IMR-90 (cell line): ENCODE results near the gene CLDN18. TPM values are rescaled to one million over a fixed set of nuclear protein-coding genes. Genes with fewer than 3 reads are reported as not detected.

Experiments used
- ATAC-seq: fragments of 200-7000 bp; cut with Tn5 transposase; 2 replicates; pipeline ENCODE4 v1.9.1; 2020; ENCODE audit warnings: low read depth, mild to moderate bottlenecking, moderate library complexity
- BruUV-seq: library from RNA; stranded (reverse); fragments of 400-500 nt; replicated peaks from 2 replicates; lab custom pipeline; 2021; lab: Mats Ljungman, UMichigan
- CTCF ChIA-PET: fragments of 300-600 bp; formaldehyde crosslinking; extraction: SDS; loops from one replicate; lab custom pipeline; 2021; ENCODE audit warnings: antibody characterized with exemption; lab: Yijun Ruan, JAX
- POLR2A ChIA-PET: fragments of 300-600 bp; sonication (Branson Sonifier 250); formaldehyde crosslinking; loops from one replicate; lab custom pipeline; 2022; ENCODE audit warnings: antibody characterized with exemption; ENCODE audit not compliant: unreplicated experiment; lab: Charles Lee
- DNase-seq: peaks from one replicate; pipeline ENCODE4 v3.0.0; 2013
- H2AFZ ChIP-seq: replicated peaks from 2 replicates; pipeline ENCODE3; 2013; ENCODE audit warnings: low read length, mild to moderate bottlenecking; ENCODE audit not compliant: poor library complexity
- H2AK5ac ChIP-seq: 2 replicates; pipeline ENCODE4 v1.6.1; 2013; ENCODE audit warnings: low read depth, low read length, inconsistent platforms
- H2AK9ac ChIP-seq: replicated peaks from 2 replicates; pipeline ENCODE3; 2013; ENCODE audit warnings: mild to moderate bottlenecking, low read depth, low read length, moderate library complexity; ENCODE audit not compliant: poor library complexity
- H2BK120ac ChIP-seq: 2 replicates; pipeline ENCODE4 v1.6.1; 2013; ENCODE audit warnings: low read depth, low read length, inconsistent platforms
- H2BK15ac ChIP-seq: 3 replicates; pipeline ENCODE4 v1.6.1; 2013; ENCODE audit warnings: low read depth, low read length, inconsistent platforms
- H2BK20ac ChIP-seq: 2 replicates; pipeline ENCODE4 v1.6.1; 2013; ENCODE audit warnings: low read depth, mild to moderate bottlenecking, inconsistent platforms, low read length, moderate library complexity
- H2BK5ac ChIP-seq: 2 replicates; pipeline ENCODE4 v1.6.1; 2013; ENCODE audit warnings: mild to moderate bottlenecking, low read depth, low read length, inconsistent platforms; ENCODE audit not compliant: poor library complexity, severe bottlenecking
- H3K14ac ChIP-seq: replicated peaks from 2 replicates; pipeline ENCODE4 v1.6.1; 2013; ENCODE audit warnings: low read depth, low read length, inconsistent platforms
- H3K18ac ChIP-seq: 2 replicates; pipeline ENCODE4 v1.6.1; 2013; ENCODE audit warnings: low read depth, low read length, control low read depth
- H3K23ac ChIP-seq: 2 replicates; pipeline ENCODE4 v1.6.1; 2013; ENCODE audit warnings: low read depth, low read length, inconsistent platforms
- H3K27ac ChIP-seq: 2 replicates; pipeline ENCODE4 v1.5.1; 2013; ENCODE audit warnings: mild to moderate bottlenecking, control low read depth, low read length; ENCODE audit not compliant: insufficient read depth
- H3K27me3 ChIP-seq: 2 replicates; pipeline ENCODE4 v1.6.1; 2013; ENCODE audit warnings: low read length; ENCODE audit not compliant: control insufficient read depth, insufficient read depth
- H3K36me3 ChIP-seq: 2 replicates; pipeline ENCODE4 v1.6.1; 2013; ENCODE audit warnings: low read length, mixed read lengths; ENCODE audit not compliant: control insufficient read depth, insufficient read depth
- H3K4ac ChIP-seq: 2 replicates; pipeline ENCODE4 v1.6.1; 2013; ENCODE audit warnings: low read depth, low read length, inconsistent platforms
- H3K4me1 ChIP-seq: 2 replicates; pipeline ENCODE4 v1.6.1; 2013; ENCODE audit warnings: low read length, mixed read lengths; ENCODE audit not compliant: control insufficient read depth, insufficient read depth
- H3K4me2 ChIP-seq: 2 replicates; pipeline ENCODE4 v1.6.1; 2013; ENCODE audit warnings: low read depth, mild to moderate bottlenecking, control low read depth, low read length, moderate library complexity
- H3K4me3 ChIP-seq: 2 replicates; pipeline ENCODE4 v1.5.1; 2013; ENCODE audit warnings: low read depth, mild to moderate bottlenecking, control low read depth, low read length, moderate library complexity; ENCODE audit not compliant: insufficient read depth
- H3K56ac ChIP-seq: 2 replicates; pipeline ENCODE4 v1.6.1; 2013; ENCODE audit warnings: low read length, inconsistent platforms; ENCODE audit not compliant: insufficient read depth; ENCODE audit errors: extremely low read depth
- H3K79me1 ChIP-seq, 2 experiments: 2 replicates each; pipeline ENCODE4 v1.6.1; 2013; ENCODE audit warnings: low read length in 2 of 2, inconsistent platforms in 1 of 2, low read depth in 1 of 2
- H3K9ac ChIP-seq: 2 replicates; pipeline ENCODE4 v1.6.1; 2013; ENCODE audit warnings: low read depth, low read length, control low read depth
- H3K9me1 ChIP-seq: 2 replicates; pipeline ENCODE4 v1.6.1; 2013; ENCODE audit warnings: low read length, inconsistent platforms; ENCODE audit not compliant: insufficient read depth
- H3K9me3 ChIP-seq: 2 replicates; pipeline ENCODE4 v1.6.1; 2013; ENCODE audit warnings: low read length; ENCODE audit not compliant: control insufficient read depth, insufficient read depth
- H4K20me1 ChIP-seq: 2 replicates; pipeline ENCODE4 v1.6.1; 2013; ENCODE audit warnings: low read length, inconsistent platforms; ENCODE audit not compliant: insufficient read depth
- H4K5ac ChIP-seq: 2 replicates; pipeline ENCODE4 v1.6.1; 2013; ENCODE audit warnings: mild to moderate bottlenecking, low read depth, low read length, control low read depth
- H4K8ac ChIP-seq, 2 experiments: 2 replicates each; pipeline ENCODE4 v1.6.1; 2013; ENCODE audit warnings: low read depth in 2 of 2, low read length in 2 of 2, control low read depth in 1 of 2, inconsistent platforms in 1 of 2
- H4K91ac ChIP-seq: 2 replicates; pipeline ENCODE4 v1.6.1; 2013; ENCODE audit warnings: low read depth, low read length, inconsistent platforms; ENCODE audit not compliant: insufficient read depth
- BHLHE40 ChIP-seq: fragments of 150-350 bp; IDR thresholded peaks from 2 replicates; pipeline ENCODE4 v1.6.1; 2016; ENCODE audit warnings: mild to moderate bottlenecking, low read depth, low read length
- CEBPB ChIP-seq: IDR thresholded peaks from 2 replicates; pipeline ENCODE4 v1.6.1; 2012; ENCODE audit warnings: low read depth, low read length, improper control_type of control experiment
- CHD1 ChIP-seq: IDR thresholded peaks from 2 replicates; pipeline ENCODE4 v1.6.1; 2012; ENCODE audit warnings: low read depth, low read length, improper control_type of control experiment
- FOS ChIP-seq: fragments of 150-350 bp; IDR thresholded peaks from 2 replicates; pipeline ENCODE4 v1.6.1; 2016; ENCODE audit warnings: low read depth, low read length
- MAFK ChIP-seq: IDR thresholded peaks from 2 replicates; pipeline ENCODE4 v1.6.1; 2012; ENCODE audit warnings: low read depth, low read length, improper control_type of control experiment
- MAZ ChIP-seq: IDR thresholded peaks from 2 replicates; pipeline ENCODE4 v1.6.1; 2012; ENCODE audit warnings: low read depth, mild to moderate bottlenecking, low read length, improper control_type of control experiment, moderate library complexity, borderline replicate concordance
- MXI1 ChIP-seq: IDR thresholded peaks from 2 replicates; pipeline ENCODE4 v1.6.1; 2012; ENCODE audit warnings: low read depth, mild to moderate bottlenecking, low read length, moderate library complexity, borderline replicate concordance
- NFE2L2 ChIP-seq: fragments of 150-350 bp; IDR thresholded peaks from 2 replicates; pipeline ENCODE4 v1.6.1; 2016; ENCODE audit warnings: low read depth, mild to moderate bottlenecking, low read length
- POLR2A ChIP-seq: IDR thresholded peaks from 2 replicates; pipeline ENCODE4 v1.6.1; 2012; ENCODE audit warnings: mild to moderate bottlenecking, low read depth, low read length
- RAD21 ChIP-seq: IDR thresholded peaks from 2 replicates; pipeline ENCODE4 v1.6.1; 2012; ENCODE audit warnings: low read length, improper control_type of control experiment
- RCOR1 ChIP-seq: IDR thresholded peaks from 2 replicates; pipeline ENCODE4 v1.6.1; 2012; ENCODE audit warnings: mild to moderate bottlenecking, low read length, improper control_type of control experiment; ENCODE audit not compliant: insufficient replicate concordance
- RFX5 ChIP-seq: IDR thresholded peaks from 2 replicates; pipeline ENCODE4 v1.8.0; 2012; ENCODE audit warnings: low read depth, mild to moderate bottlenecking, low read length, moderate library complexity
- SMC3 ChIP-seq: fragments of 150-350 bp; IDR thresholded peaks from 2 replicates; pipeline ENCODE4 v1.6.1; 2016; ENCODE audit warnings: low read depth, mild to moderate bottlenecking, antibody characterized with exemption, low read length, moderate library complexity
- WGBS, 2 experiments: methylation state at CpG; one replicate each; pipeline versions ENCODE4 v1.1.5 to v1.1.7; 2013; ENCODE audit warnings: missing lambda C conversion rate in 2 of 2; ENCODE audit not compliant: insufficient read length in 1 of 2; ENCODE audit errors: extremely low coverage in 2 of 2; 5-methylcytosine and 5-hydroxymethylcytosine counted together
- dilution Hi-C: fragments of 300-500 bp; cut with HindIII; formaldehyde crosslinking; loops from one replicate; pipeline ENCODE4 v1.14.3; 2018; ENCODE audit warnings: low sequenced_read_pairs; ENCODE audit not compliant: unreplicated experiment
- in situ Hi-C: fragments of 300-500 bp; cut with MboI; formaldehyde crosslinking; loops from 3 replicates; pipeline ENCODE4 v1.14.3; 2019; ENCODE audit warnings: low sequenced_read_pairs, inconsistent platforms, mixed read lengths
- intact Hi-C: fragments of 100-400 bp; cut with micrococcal nuclease; formaldehyde crosslinking; loops from 2 replicates; pipeline ENCODE4 v1.10.0; 2022
- polyA plus RNA-seq, 3 experiments: library from polyadenylated mRNA; depleted of rRNA; stranded (reverse); fragments of >200 nt; gene quantifications; 2 replicates each; pipeline ENCODE4 v1.2.3, GENCODE V29; 2012; ENCODE audit warnings: low replicate concordance in 1 of 3
- total RNA-seq: library from RNA; depleted of rRNA; stranded (reverse); fragments of >200 nt; gene quantifications from 2 replicates; pipeline ENCODE4 v1.2.3, GENCODE V29; 2012
- TF ChIP-seq, protein P1 (sequence below): fragments of 150-350 bp; IDR thresholded peaks from 2 replicates; pipeline ENCODE4 v1.6.1; 2017; ENCODE audit warnings: mild to moderate bottlenecking, antibody characterized with exemption, low read length, low read depth
- TF ChIP-seq, protein P2 (sequence below): conservative IDR thresholded peaks from 2 replicates; pipeline ENCODE4 v1.5.1; 2012; ENCODE audit warnings: mild to moderate bottlenecking, low read depth, low read length, improper control_type of control experiment
- TF ChIP-seq, protein P3 (sequence below): fragments of 150-350 bp; IDR thresholded peaks from 2 replicates; pipeline ENCODE4 v1.6.1; 2016; ENCODE audit warnings: low read depth, mild to moderate bottlenecking, low read length, moderate library complexity, borderline replicate concordance

Gene CLDN18
- total and polyA plus RNA-seq, 2 of the 4 experiments (the other 2 are of a cell fraction): not detected

DNA sequence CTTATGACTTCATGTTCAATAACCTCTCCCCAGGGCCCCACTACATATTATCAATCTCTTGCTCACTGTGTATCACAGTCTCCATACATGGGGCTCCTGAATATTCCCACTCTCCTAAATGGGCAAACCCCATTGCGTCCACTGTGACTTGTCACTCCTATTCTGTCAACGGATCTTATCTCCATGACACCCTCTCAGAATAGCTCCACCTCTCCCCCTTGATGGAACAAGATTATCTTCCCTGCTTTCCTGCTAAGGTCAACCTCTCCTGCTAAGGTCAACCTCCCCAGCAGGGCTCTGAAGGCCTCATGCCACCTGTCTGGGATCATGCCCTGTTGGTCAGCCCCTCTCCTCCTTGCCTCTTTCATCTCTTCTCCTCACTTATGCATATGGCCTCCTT, 1.8 kb downstream of the CLDN18 start:
- Histone ChIP-seq H2BK20ac (no peak overlapping the region), H3K4ac (no peak overlapping the region), H3K79me1 (no peaks in the 10 kb centered on the region), H4K8ac (no peak overlapping the region), H2BK5ac (no peak overlapping the region), H2AFZ (no peak overlapping the region), H4K91ac (no peak overlapping the region), H3K56ac (no peak overlapping the region), H4K20me1 (no peaks in the 10 kb centered on the region), H2BK120ac (no peak overlapping the region), H3K27ac (no peak overlapping the region), H3K4me2 (no peak overlapping the region), H2AK9ac (peak overlapping the region; percentile 30), H3K14ac (no peak overlapping the region), H3K23ac (no peak overlapping the region), H2AK5ac (no peak overlapping the region), H3K36me3 (no peaks in the 10 kb centered on the region; the same call in 1 of the 2 replicates), H4K5ac (no peak overlapping the region), H3K9me1 (no peaks in the 10 kb centered on the region; the same call in 1 of the 2 replicates), H3K4me1 (no peaks in the 10 kb centered on the region), H2BK15ac (no peak overlapping the region), H3K4me3 (no peak overlapping the region), H3K9me3 (no peaks in the 10 kb centered on the region), H3K18ac (no peak overlapping the region), H3K27me3 (no peaks in the 10 kb centered on the region), H3K9ac (no peak overlapping the region)
- no peak for TF ChIP-seq RCOR1
- TF ChIP-seq, protein P1, sequence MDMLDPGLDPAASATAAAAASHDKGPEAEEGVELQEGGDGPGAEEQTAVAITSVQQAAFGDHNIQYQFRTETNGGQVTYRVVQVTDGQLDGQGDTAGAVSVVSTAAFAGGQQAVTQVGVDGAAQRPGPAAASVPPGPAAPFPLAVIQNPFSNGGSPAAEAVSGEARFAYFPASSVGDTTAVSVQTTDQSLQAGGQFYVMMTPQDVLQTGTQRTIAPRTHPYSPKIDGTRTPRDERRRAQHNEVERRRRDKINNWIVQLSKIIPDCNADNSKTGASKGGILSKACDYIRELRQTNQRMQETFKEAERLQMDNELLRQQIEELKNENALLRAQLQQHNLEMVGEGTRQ: no peak
- no peak for TF ChIP-seq BHLHE40
- no peak for TF ChIP-seq MAZ
- TF ChIP-seq MXI1: no peak
- TF ChIP-seq MAFK: no peak
- TF ChIP-seq NFE2L2: no peak
- no peak for TF ChIP-seq POLR2A
- TF ChIP-seq, protein P2, sequence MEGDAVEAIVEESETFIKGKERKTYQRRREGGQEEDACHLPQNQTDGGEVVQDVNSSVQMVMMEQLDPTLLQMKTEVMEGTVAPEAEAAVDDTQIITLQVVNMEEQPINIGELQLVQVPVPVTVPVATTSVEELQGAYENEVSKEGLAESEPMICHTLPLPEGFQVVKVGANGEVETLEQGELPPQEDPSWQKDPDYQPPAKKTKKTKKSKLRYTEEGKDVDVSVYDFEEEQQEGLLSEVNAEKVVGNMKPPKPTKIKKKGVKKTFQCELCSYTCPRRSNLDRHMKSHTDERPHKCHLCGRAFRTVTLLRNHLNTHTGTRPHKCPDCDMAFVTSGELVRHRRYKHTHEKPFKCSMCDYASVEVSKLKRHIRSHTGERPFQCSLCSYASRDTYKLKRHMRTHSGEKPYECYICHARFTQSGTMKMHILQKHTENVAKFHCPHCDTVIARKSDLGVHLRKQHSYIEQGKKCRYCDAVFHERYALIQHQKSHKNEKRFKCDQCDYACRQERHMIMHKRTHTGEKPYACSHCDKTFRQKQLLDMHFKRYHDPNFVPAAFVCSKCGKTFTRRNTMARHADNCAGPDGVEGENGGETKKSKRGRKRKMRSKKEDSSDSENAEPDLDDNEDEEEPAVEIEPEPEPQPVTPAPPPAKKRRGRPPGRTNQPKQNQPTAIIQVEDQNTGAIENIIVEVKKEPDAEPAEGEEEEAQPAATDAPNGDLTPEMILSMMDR: no peak
- TF ChIP-seq RFX5: no peak
- TF ChIP-seq CHD1: no peak
- TF ChIP-seq RAD21: no peak
- no peak for TF ChIP-seq SMC3
- no peak for TF ChIP-seq CEBPB
- TF ChIP-seq FOS: no peak
- TF ChIP-seq, protein P3, sequence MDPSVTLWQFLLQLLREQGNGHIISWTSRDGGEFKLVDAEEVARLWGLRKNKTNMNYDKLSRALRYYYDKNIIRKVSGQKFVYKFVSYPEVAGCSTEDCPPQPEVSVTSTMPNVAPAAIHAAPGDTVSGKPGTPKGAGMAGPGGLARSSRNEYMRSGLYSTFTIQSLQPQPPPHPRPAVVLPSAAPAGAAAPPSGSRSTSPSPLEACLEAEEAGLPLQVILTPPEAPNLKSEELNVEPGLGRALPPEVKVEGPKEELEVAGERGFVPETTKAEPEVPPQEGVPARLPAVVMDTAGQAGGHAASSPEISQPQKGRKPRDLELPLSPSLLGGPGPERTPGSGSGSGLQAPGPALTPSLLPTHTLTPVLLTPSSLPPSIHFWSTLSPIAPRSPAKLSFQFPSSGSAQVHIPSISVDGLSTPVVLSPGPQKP: no peak
- intact Hi-C loops: no loop called here
- CTCF ChIA-PET: no interaction called here
- no TSS peak for BruUV-seq
- POLR2A ChIA-PET: no interaction called here
- DNase-seq (no peak), ATAC-seq (no peak)
- 45% methylated on average over 2 of the region's 2 CpGs; no CpG with 5 or more reads in 1 of the 2 experiments for WGBS, 2 experiments
- dilution Hi-C loops: no loop called here
- in situ Hi-C loops: no loop called here
